ENCODE results near the gene COPA.

- no peak for TF ChIP-seq CTCF (conservative IDR thresholded peaks at IDR 0.05; ENCODE audit: low read length)
- TF ChIP-seq EZH2phosphoT487 (IDR thresholded peaks at IDR 0.05; ENCODE audit: borderline replicate concordance): no peak
Observed at GRCh38 chr1:160264795-160265307, 78.2 kb downstream of the COPA start.
